Epithelial cell of prostate (primary cell): Measurements from ENCODE around the gene NF2.
"Not testable (repeated sequence)": the region's sequence is repeated elsewhere in the genome, so short reads cannot be mapped to it uniquely, and the experiment has no call there.

Experiments used
- DNase-seq: peaks from one replicate; pipeline ENCODE4 v3.0.0-alpha.2; 2011; ENCODE audit warnings: low read depth, low spot score
- H3K27ac ChIP-seq: fragments of 450-650 bp; 2 replicates; pipeline ENCODE4 v1.5.1; 2017; ENCODE audit warnings: mild to moderate bottlenecking

Gene NF2

GRCh38 chr22:29593923-29594322, 9.5 kb upstream of the NF2 start:
- DNase-seq: no peak
- no peak overlapping the region for H3K27ac ChIP-seq

DNA sequence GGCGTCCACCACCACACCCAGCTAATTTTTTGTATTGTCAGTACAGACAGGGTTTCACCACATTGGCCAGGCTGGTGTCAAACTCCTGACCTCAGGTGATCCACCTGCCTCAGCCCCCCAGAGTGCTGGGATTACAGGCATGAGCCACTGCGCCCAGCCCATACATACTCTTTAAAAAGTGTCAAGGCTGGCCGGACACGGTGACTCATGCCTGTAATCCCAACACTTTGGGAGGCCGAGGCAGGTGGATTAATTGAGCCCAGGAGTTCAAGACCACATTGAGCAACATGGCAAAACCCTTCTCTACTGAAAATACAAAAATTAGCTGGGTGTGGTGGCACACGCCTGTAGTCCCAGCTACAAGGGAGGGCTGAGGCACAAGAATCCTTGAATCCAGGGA, 9.0 kb upstream of the NF2 start:
- H3K27ac ChIP-seq, DNase-seq: not testable (repeated sequence)

GRCh38 chr22:29596408-29596807, 7.0 kb upstream of the NF2 start:
- no peak for DNase-seq
- H3K27ac ChIP-seq: no peak overlapping the region

- H3K27ac ChIP-seq, DNase-seq: not testable (repeated sequence)
Observed at GRCh38 chr22:29597871-29598683, 5.4 kb upstream of the NF2 start.

DNA sequence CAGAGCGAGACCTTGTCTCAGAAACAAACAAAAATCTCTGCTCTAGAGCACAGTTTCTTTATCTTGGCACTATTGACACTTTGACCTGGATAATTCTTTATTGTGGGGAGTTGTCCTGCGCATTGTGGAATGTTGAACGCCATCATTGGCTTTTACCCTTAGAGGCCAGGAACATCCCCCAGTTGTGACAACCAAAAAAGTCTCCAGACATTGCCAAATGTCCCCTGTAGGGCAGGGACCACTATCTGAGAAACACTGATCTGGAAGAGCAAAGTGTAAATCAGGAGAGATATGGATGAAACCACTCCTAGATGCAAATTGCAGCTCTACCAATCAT, 4.8 kb upstream of the NF2 start:
- no peak for DNase-seq
- no peak overlapping the region for H3K27ac ChIP-seq

- H3K27ac ChIP-seq: peak overlapping the region; percentile 67
- no peak for DNase-seq
Observed at GRCh38 chr22:29604076-29604360, 585 bp downstream of the NF2 start.

DNA sequence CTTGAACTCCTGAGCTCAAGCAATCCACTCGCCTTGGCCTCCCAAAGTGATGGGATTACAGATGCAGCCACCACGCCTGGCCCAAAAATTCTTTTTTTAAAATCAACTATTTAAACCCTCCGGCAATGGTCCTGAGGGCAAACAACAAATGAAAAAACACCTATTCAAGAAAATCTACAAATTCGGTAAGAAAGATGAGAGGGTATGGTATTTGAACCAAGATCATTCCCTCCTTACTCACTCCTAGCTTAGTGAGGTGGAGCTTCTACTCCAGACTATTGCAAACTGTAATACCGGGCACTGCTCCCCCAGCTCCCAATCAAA, 2.1 kb downstream of the NF2 start:
- H3K27ac ChIP-seq: no peak overlapping the region
- DNase-seq: no peak

DNA sequence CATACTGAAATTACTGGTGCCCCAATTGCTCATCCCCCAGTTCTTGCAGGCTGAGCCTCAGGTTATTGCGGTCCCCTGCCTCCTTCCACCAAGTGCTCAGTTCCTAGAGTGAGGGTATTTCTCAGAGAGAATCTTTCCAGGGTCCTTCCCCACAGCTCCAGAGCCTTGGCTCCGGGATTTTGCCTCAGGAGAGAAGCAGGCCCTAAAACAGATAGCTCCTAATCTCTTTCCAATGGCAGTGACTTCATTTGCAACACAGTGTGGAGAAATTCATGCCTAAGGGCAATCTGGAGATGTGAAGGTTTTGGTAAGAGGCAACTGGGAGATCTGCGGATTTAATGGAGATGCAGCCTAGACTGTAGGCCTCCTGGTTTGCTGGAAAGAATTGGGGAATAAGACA, 2.9 kb downstream of the NF2 start:
- DNase-seq: no peak
- H3K27ac ChIP-seq: no peak overlapping the region

DNA sequence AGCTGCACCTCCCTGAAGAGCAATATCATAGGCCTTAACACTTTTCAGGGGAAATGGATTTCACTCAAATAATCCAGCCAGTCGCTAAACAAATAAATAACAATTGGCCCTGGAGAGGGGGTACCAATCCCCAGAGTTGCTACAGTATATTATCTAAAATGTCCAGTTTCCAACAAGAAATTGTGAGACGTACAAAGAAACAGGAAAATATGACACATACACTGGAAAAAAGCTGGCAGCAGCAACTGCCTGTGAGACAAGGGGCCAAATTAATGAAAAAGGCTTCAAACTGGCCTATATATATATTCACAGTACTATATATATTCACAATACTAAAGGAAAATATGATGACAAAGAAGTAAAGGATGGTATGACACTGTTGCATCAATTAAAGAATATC, 4.0 kb downstream of the NF2 start:
- no peak for DNase-seq
- no peak overlapping the region for H3K27ac ChIP-seq

- DNase-seq: no peak
- no peak overlapping the region for H3K27ac ChIP-seq
Observed at GRCh38 chr22:29609139-29609538, 5.7 kb downstream of the NF2 start.

DNA sequence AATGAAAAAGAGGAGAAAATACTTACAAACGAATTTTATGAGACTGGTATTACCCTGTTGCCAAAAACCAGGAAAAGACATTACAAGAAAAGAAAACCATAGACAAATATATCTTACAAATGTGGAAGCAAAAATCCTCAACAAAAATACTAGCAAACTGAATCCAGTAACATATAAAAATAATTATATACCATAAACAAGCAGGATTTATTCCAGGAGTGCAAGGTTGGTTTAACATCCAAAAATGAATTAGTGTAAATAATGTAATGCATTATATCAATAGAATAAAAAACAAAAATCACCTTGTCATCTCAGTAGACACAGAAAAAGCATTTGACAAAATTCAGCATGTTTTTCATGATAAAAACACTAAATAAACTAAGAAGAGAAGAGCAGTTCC, 7.3 kb downstream of the NF2 start:
- DNase-seq: no peak
- no peak overlapping the region for H3K27ac ChIP-seq

GRCh38 chr22:29615705-29616327, 12.4 kb downstream of the NF2 start:
- no peak overlapping the region for H3K27ac ChIP-seq

GRCh38 chr22:29617922-29618629, 14.6 kb downstream of the NF2 start:
- peak; percentile 58 for DNase-seq
- peak overlapping the region; percentile 48 for H3K27ac ChIP-seq

More at GRCh38 chr22:29615705-29616327, 12.4 kb downstream of the NF2 start:
- no peak for DNase-seq

DNA sequence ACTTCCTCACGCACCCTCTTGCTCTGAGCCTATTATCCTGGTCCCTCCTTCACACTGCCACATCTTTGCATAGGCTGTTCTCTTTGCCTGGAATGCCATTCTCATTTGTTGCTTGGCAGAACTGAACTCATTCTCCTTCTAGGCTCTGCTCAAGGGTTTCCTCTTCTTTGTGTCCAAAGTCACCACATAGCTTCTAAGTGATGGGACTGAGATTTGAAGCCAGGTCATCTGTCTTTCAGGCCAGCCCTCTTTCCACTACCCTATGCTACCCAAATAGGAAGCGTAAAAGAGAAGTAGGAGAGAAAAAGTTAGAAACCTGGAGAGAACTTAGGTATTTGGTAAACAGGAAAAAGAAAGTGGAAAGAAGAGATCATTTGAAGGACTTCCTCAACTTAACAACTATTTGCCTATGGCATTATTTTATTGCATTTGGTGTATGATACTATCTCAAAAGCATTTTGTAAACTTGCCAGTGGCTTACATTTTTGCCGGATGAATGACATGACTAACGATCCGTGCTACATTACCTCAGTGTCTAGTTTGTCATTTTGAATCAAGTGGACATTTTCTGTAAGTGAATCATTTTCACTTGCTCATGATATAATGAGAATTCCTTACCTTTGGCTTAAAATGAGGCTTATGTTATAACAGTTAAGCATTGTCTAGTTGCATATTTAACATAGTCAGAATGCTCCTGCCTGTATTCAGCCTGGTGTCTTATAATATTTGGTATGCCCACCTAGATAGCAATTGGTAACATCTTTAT, 18.5 kb downstream of the NF2 start:
- H3K27ac ChIP-seq: peak overlapping the region; percentile 91
- DNase-seq: peak; percentile 87

DNA sequence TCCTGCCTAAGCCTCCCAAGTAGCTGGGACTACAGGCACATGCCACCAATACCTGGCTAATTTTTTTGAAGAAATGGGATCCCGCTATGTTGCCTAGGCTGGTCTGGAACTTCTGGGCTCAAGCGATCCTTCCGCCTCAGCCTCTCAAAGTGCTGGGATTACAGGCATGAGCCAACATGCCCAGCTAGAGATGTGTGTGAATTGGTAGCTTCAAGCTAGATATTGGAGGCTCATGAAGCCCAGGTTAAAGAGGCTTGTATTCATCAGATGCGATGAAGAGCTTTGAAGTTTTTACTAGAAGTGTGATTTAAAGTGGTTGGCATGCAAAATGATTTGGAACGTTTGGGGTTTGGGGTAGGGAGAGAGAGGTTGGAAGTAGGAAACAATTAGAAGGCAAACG, 19.6 kb downstream of the NF2 start:
- peak overlapping the region; percentile 91 for H3K27ac ChIP-seq
- DNase-seq: no peak

GRCh38 chr22:29623553-29624169, 20.2 kb downstream of the NF2 start:
- H3K27ac ChIP-seq: peak overlapping the region; percentile 91
- no peak for DNase-seq

DNA sequence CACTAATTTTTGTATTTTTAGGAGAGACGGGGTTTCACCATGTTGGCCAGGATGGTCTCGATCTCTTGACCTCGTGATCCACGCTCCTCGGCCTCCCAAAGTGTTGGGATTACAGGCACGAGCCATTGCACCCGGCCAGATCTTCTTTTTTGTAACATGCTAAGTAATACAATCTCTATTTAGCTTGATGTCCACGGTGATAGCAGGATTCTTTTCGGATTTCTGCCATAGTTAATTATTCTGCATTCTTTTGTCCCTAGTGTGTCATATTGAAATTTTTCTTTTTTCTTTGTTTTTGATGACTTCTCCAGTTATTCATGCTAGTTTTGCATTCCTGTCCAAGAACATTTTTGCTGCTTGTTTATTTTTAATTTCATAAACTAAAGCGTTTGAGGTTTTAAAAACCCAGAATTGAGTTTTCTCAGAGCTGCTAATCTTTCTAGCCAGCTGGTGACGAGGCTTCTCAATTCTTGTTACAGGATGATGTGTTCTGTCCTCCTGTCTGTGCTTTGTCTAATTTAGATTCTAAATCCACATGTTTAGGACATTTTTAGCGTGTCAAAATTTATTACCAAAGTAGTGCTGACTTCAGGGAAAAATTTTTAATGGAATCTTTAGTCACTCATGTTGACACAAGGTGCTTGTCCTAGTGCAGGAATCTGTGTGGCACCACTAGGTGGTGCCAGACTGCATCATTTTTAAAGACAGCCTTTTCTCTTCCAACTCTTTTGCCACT, 21.8 kb downstream of the NF2 start:
- peak overlapping the region; percentile 91 for H3K27ac ChIP-seq

DNA sequence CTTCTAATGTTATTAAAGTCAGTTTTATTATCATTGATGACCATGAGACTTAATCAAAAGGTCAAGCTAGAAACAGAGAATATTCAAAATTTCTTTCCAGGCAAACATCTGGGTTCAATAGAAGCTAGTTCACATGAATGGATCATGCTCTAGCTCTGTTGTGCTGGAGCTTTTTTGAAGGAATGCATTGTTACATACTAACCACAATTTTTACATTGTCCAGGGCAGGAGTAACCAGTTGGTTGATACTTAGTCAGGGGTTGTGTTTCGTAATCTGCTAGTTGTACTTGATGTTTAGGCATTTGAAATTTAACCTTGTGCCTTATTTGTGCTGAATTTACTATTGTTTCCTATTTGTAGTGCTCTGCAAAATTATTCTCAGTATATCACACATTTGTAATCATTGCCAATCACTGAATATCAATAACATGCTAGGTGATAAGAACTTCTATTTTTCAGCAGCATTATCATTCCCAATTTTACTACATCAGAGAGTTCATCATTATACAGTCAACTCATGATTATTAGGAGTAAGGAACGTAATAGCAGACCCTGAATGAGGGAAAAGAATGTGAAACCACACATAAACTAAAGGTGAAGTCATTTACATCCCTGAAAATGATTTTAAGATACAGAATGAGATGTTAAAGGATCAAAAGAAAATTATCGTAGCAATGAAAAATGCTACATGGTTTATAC, 23.2 kb downstream of the NF2 start:
- no peak for DNase-seq
- peak overlapping the region; percentile 91 for H3K27ac ChIP-seq

More for the DNA sequence above, 21.8 kb downstream of the NF2 start:
- DNase-seq: no peak

DNA sequence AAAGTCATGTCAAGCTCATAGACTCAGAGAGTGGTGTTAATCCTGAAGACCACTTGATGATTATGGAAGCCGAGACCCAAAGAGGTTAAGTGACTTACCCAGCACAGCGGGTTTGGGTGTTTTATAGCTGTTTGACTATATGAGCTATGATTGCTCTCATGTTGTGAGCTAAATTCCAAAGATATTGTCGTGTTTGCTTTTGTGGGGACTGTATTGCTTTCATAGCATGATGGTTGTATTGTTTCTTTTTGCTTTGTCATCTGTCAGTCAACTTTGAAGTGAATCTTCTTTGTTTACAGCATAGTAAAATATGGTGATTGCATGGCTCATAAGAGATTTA, 23.7 kb downstream of the NF2 start:
- H3K27ac ChIP-seq: peak overlapping the region; percentile 91
- DNase-seq: no peak
